Omental fat pad (tissue), 4 donors: ENCODE measurements around the gene CHRDL1. TPM values are rescaled to one million over a fixed set of nuclear protein-coding genes. Genes with fewer than 3 reads are reported as not detected.

Experiments
- ATAC-seq: fragments of 150-250 bp; one replicate; pipeline ENCODE4 v1.9.1; 2016; ENCODE audit warnings: mild to moderate bottlenecking, moderate library complexity; ENCODE audit not compliant: low FRiP score
- DNase-seq: peaks from one replicate; pipeline ENCODE4 v3.0.0-alpha.2; 2019; ENCODE audit warnings: low spot score
- CTCF ChIP-seq, 3 donors: fragments of 450-650 bp; IDR thresholded peaks; one replicate each; pipeline ENCODE4 v1.5.1; 2016 to 2017; ENCODE audit warnings: antibody characterized with exemption in 3 of 3, mild to moderate bottlenecking in 3 of 3, moderate library complexity in 2 of 3
- total RNA-seq, 4 donors: library from RNA; depleted of rRNA; stranded (reverse); fragments of >200 nt; gene quantifications; one replicate each; pipeline ENCODE4 v1.1.0, GENCODE V29; 2016

Gene CHRDL1
- total RNA-seq, 4 donors from 2014 or later: 45.1 to 264 (median 207) TPM

GRCh38 chrX:110746014-110746413 is 49.6 kb downstream of the CHRDL1 start:
- DNase-seq: no peak
- peak; percentile 26 for ATAC-seq
- no peak for TF ChIP-seq CTCF (IDR thresholded peaks at IDR 0.05)

- peak; percentile 22 for ATAC-seq
- no peak for TF ChIP-seq CTCF (IDR thresholded peaks at IDR 0.05)
- DNase-seq: no peak
Measured at GRCh38 chrX:110745288-110745687, 50.3 kb downstream of the CHRDL1 start.

GRCh38 chrX:110743679-110744340 is 51.8 kb downstream of the CHRDL1 start:
- TF ChIP-seq CTCF (IDR thresholded peaks at IDR 0.05): no peak
- DNase-seq (no peak), ATAC-seq (no peak)

GRCh38 chrX:110741213-110741796 is 54.3 kb downstream of the CHRDL1 start:
- DNase-seq: no peak
- no peak for TF ChIP-seq CTCF (IDR thresholded peaks at IDR 0.05)
- ATAC-seq: peak; percentile 86

- TF ChIP-seq CTCF (IDR thresholded peaks at IDR 0.05): no peak
- ATAC-seq (peak; percentile 82), DNase-seq (no peak)
Measured at GRCh38 chrX:110734894-110735541, 60.6 kb downstream of the CHRDL1 start.

- ATAC-seq: no peak
- TF ChIP-seq CTCF (IDR thresholded peaks at IDR 0.05): no peak
- no peak for DNase-seq
Measured at GRCh38 chrX:110734271-110734670, 61.3 kb downstream of the CHRDL1 start.
